NCI-H2196 (cell line): ENCODE results near the gene CRYAA.
"Not testable (repeated sequence)": the region's sequence is repeated elsewhere in the genome, so short reads cannot be mapped to it uniquely, and the experiment has no call there.

Experiments used
- DNase-seq: peaks from one replicate; lab custom pipeline; 2025; ENCODE audit not compliant: unreplicated experiment; lab: John Stamatoyannopoulos, UW

The CRYAA gene

GRCh38 chr21:43168708-43169107 is at the start of gene CRYAA:
Gene CRYAA (plus strand): TSS chr21:43169008. CDS start chr21:43169100, 92 bp downstream.
- not testable (repeated sequence) for DNase-seq

GRCh38 chr21:43130094-43130493 is 38.7 kb upstream of the CRYAA start:
- not testable (repeated sequence) for DNase-seq

DNA sequence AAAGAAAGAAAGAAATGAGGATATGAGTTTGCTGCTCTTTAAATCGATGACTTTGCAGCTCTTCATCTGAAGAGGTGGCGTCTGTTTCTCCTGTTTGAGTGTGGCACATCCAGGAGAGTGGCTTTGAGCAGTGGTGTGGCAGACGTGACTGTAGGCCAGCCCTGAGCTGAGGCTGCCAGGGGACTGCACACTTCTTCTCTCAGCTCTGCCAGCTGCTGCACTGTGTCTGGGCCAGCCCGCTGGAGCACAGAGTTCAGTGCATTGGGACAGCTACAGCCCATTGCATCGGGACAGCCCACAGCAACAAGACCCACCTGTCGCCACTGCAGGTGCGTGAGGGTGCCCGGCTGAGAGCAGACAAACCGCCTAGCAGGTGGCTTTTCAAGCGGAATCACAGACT is 34.3 kb upstream of the CRYAA start:
- DNase-seq: not testable (repeated sequence)

DNA sequence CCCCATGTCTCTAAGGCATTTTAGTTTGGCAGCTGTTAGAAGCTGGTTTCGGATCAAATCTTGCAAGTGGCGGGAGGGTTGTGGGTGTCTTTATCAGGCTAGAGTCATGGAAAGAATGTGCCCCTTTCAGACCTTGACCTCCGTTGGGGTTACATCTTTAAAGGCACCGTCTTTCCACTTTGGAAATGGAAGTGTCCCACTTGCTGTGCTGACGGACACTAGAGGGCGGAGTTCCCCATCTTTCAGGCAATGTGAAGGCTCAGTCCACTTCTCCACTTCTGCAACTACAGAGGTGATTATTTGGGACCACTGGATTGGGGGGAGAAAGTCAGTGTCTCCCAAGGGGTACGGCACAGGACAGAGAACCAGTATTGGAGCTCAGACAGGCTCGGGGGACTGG is 29.9 kb upstream of the CRYAA start:
- DNase-seq: not testable (repeated sequence)

DNA sequence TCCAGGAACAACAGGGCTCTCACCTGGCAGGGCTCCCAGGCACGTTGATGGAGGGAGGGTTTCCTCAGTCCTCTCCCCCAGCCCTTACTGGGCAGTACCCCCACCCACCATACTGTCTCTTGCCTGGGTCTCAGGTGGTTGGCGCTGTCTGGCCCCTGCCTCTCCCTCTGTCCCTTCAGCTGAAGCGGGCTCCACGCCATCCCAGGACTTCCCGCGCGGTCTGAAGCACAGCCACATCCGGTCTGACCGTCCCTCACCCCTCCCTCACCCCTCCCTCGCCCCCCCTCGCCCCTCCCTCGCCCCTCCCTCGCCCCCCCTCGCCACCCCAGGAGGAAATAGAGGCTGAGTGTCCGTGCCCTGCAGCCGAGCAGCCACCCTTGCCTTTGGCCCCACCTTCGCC is 27.4 kb upstream of the CRYAA start:
- DNase-seq: not testable (repeated sequence)

GRCh38 chr21:43146637-43147036 is 22.2 kb upstream of the CRYAA start:
- DNase-seq: not testable (repeated sequence)

DNA sequence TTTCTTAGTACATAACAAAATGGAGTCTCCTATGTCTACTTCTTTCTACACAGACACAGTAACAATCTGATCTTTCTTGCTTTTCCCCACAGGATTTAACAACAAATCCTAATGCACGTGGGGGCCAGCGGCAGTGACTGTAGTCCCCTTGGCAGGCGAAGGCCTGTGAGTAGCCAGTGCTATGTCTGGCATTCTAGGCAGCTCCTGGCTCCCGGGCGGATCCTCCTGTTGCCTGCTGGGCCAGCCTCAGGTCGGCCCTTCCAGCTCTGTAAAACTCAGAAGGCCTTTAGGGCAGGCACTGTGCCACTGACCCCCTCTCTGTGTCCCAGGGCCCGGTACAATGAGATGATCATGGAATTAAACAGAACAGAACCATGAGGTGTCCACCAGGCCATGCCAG is 20.8 kb upstream of the CRYAA start:
- DNase-seq: not testable (repeated sequence)

DNA sequence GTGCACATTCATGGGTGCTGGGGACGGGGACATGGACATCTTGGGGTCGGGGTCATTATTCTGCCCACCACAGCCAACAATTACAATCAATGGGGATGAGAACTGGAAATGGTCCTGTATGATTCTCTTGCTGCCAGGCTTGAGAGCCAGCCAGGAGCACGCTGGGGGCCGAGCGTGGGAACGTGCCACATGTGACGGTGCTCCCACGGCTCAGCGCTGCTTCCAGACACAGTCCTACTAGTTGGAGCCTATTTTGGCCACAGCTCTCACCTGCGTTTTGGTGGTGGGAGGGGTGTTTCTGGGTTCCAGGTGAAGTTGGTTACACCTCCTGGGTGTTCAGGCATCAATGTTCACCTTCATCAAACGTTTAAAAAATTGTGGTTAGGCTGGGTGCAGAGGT is 19.5 kb upstream of the CRYAA start:
- not testable (repeated sequence) for DNase-seq

GRCh38 chr21:43153601-43154000 is 15.2 kb upstream of the CRYAA start:
- DNase-seq: not testable (repeated sequence)

DNA sequence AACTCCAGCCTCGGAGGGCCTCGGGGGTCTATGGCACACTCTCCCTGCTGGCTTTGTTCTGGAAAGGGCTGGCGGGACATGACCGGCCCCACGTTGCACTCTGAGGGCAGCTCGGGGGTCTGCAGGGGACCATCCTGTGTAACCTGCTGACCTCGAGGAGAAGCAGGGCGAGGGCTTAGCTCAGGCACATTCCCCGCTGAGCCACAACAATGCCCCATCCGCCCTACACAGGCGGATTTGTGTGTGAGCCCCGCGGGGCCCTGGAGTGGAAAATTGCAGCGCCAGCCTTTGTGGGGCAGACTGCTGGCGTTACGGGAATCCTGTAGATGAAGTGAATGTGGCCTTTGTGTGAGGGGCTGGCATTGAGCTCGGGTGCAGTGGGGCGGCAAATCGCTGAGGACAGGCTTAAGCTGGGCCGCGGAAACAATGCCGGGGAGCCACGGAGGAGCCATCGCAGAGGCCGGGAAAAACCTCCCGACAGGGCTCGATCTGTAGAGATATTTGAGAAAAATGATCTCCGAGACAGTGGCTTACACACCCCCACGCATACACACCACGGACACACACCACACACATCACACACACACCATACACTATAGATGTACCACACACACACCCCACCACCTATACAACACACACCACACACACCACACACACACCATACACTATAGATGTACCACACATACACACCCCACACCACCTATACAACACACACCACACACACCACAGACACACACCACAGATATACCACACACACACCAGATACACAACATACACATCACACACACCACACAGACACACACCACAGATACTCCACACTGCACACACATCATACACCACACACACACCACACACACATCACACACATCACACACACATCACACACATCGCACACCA is 9.3 kb upstream of the CRYAA start:
- DNase-seq: not testable (repeated sequence)

GRCh38 chr21:43161826-43162707 is 6.7 kb upstream of the CRYAA start:
- DNase-seq: not testable (repeated sequence)

- not testable (repeated sequence) for DNase-seq
Measured at GRCh38 chr21:43162708-43163205, 6.1 kb upstream of the CRYAA start.

GRCh38 chr21:43164823-43165222 is 4.0 kb upstream of the CRYAA start:
- DNase-seq: not testable (repeated sequence)

GRCh38 chr21:43165734-43166133 is 3.1 kb upstream of the CRYAA start:
- DNase-seq: not testable (repeated sequence)

GRCh38 chr21:43169230-43169886 is 550 bp downstream of the CRYAA start:
- not testable (repeated sequence) for DNase-seq

- DNase-seq: not testable (repeated sequence)
Measured at GRCh38 chr21:43169891-43170290, 1.1 kb downstream of the CRYAA start.

DNA sequence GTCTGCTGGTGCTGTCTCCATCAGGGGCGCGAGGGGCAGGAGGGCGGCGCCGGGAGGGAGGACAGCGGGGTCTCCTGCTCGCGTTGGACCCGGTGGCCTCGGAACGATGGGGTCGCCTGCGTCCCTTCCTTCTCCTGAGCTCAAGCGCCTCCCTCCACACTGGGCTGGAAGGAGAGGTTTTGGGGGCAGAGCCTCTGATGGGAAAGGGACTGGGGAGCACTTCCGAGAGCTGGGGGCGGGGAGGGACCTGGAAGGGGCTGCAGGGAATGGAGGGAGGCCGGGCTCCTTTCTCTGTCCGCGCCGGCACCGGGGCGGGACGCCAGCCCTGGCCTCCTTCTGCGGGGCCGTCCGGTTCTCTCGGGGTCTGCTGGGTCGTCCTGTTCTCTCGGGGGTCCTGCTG is 4.0 kb downstream of the CRYAA start:
- not testable (repeated sequence) for DNase-seq

GRCh38 chr21:43173438-43173837 is 4.6 kb downstream of the CRYAA start:
- not testable (repeated sequence) for DNase-seq

- DNase-seq: not testable (repeated sequence)
Measured at GRCh38 chr21:43173930-43174329, 5.1 kb downstream of the CRYAA start.

GRCh38 chr21:43174998-43175397 is 6.2 kb downstream of the CRYAA start:
- not testable (repeated sequence) for DNase-seq

DNA sequence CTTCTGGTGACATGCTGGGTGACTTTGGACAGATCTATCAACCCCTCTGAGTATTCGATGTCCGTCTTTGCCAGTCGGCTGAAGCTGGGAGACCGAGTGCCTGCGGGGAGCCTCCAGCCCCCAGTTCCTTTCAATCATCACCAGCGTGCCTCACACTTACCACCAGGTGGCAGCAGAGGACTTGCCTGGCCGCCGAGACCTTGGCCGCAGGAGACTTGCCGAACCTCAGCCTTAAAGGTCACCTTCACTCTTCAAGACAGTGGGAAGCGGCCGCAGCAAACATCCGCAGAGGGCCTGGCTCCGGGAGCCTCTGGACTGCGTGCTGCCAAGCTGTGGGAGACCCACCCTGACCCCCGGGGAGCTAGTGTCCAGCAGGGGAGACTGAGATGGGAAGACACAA is 7.8 kb downstream of the CRYAA start:
- DNase-seq: not testable (repeated sequence)
